ENCODE measurements around the gene DAAM1.

DAAM1 gene

GRCh38 chr14:59224341-59224740 lies 35.9 kb downstream of the DAAM1 start:
- DNase-seq, result no peak

DNA sequence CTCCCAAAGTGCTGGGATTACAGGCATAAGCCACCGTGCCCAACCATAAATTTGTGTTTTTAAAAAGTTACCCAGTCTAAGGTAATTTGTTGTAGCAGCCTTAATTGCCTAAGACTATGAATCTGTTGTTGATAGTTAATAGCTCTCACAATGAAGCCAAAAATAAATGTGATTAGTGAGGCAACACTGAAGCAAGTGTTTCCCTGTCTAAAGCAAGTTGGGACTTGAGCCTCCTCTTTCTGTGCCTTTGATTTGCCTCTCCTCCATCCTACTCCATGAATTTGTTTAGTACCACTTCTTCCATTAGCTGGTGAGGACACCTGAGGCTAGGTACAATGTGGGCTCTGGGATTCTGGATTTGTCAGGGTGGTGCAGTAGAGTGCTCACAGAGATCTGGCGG lies 36.8 kb downstream of the DAAM1 start:
- no peak for DNase-seq

- DNase-seq, result no peak
These were observed 40.0 kb downstream of the DAAM1 start for GRCh38 chr14:59228421-59228820.

DNA sequence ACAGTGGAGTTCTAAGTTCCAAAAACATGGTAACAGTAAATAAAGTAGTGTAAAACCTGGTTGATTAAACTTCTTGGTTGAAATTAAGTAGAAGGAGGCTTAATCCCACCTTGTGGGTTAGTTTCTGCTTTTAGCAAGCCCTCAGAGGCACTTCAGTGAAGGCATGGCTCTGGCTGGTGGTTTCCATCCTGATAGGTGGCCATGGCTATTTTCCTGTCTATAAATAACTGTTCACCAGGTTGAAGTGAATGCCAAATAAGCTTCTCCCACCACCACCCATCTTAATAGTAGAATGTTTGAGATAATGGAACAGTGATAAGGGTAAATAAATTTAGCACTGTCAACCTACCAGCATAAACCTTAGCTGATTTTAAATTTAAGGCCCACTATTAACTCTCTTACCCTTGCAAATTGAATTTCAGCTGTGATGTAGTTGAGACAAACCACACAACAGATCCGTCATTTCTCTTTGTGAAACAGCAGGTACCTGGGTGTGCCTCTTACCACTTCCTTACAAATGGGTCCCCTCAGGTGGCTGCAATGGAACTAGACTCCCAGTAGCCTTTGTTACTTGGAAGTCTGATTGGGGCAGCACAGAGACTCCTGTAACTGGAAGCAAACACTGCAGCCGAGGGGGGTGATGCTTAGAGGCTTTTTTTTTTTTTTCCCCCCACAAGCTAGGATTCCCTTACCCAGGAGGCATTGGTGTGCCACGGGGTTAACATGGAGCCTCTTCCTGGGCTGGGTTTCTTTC lies 41.4 kb downstream of the DAAM1 start:
- DNase-seq, result no peak

DNA sequence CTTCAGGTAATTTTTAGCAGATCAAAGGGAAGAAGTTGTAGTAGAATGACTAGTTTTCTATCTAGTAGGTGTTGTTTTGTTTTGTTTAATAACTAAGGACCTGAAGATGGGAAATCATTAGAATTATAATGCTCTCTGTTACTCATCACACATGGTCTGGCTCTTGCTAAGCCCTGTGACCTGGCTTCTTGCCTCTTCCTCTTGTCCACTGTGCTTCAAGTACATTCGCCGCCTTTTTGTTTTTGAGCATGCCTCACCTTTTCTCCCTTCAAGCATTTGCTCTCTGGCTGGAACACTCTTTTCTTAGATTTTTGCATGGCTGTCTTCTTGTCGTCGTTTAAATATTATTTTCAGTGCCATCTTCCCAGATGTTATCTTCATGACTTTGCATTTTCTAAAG lies 47.7 kb downstream of the DAAM1 start:
- DNase-seq, result no peak

GRCh38 chr14:59238216-59238615 lies 49.7 kb downstream of the DAAM1 start:
- no peak for DNase-seq

DNA sequence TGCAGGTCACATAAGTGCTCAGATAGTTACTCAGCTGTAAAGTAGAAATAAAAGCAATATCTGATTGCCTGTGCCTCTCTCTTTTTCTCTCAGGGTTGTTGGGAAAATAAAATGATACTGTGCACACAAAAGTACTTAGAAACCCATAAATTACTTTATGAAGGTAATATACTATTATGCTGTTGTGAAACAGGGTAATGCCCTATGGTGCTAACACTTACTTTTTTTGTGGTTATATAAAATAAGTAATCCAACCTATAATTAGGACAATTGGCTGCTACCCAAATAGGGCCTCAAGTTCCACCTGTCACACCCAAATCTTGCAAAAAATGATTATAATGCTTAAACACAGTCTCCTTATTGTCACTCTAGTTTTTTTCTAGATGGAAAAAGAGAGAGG lies 50.6 kb downstream of the DAAM1 start:
- no peak for DNase-seq

DNA sequence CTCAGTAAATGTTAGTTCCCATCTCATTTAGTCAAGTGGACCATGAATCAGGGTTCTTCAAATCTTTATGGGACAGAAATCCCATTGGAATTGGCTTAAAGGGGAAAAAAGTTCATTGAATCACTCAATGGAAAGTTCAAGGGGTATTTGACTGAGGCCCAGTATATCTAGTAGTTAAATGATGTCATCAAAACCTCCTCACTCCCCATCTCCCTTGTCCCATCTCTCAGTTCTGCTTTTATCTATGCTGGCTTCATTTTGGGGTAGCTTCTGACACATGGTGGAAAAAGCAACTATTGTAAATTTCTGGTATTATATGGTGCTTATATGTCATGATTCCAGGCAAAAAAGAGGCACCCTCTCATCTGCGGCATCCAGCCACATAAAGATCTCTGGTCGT lies 51.9 kb downstream of the DAAM1 start:
- no peak for DNase-seq

DNA sequence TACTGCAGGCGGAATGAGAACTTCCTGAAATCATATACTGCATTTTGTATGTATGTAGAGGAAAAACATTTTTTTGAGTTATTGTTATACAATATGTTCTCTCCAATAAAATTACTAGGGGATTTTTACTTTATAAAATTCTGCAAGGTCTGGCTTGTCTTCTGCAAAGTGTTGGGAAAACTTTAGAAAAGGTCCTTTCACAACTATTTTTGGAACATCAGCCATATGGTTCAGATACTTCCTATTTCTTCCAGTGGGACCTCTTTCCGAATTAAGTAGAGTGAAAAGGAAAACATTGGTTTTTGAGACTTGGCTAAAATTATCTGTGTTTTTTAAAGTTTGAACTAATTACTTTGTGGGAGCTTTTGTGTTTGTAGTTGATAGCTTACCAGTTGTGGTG lies 52.7 kb downstream of the DAAM1 start:
- no peak for DNase-seq

DNA sequence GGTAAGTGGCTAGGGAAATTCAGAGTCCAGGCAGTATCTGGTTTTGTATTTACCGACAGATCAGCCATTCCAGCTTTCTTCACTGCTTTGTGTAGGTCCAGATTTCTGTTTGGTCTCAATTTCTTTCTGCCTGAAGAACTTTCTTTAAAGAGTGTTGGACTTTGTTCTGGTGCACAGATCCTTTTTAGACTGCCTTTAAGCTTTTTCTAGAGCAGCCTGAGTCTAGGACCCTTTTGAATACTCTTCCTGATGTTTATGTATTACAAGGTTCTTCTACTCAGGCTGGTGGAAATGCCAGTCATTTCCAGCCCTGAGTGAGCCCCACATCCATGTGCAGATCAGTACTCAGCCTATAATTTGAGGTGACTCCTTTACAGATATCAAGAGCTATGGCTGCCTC lies 54.7 kb downstream of the DAAM1 start:
- no peak for DNase-seq

GRCh38 chr14:59244581-59244980 lies 56.1 kb downstream of the DAAM1 start:
- no peak for DNase-seq

- no peak for DNase-seq
These were observed 57.4 kb downstream of the DAAM1 start for GRCh38 chr14:59245809-59246295.

DNA sequence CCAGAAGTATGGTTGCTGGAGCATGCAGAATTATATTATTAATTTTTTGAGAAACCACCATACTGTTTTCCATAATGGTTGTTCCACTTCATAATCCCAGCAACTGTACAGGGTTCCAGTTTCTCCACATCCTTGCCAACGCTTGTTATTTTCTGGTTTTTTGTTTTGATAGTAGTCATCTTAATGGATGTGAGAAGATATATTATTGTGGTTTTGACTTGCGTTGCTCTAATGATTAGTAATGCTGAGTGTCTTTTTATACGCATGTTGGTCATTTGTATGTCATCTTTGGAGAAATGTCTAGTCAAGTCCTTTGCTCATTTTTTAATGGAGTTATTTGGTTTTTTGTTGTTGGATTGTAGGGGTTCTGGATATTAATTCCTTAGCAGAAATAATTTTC lies 58.1 kb downstream of the DAAM1 start:
- DNase-seq, result no peak

DNA sequence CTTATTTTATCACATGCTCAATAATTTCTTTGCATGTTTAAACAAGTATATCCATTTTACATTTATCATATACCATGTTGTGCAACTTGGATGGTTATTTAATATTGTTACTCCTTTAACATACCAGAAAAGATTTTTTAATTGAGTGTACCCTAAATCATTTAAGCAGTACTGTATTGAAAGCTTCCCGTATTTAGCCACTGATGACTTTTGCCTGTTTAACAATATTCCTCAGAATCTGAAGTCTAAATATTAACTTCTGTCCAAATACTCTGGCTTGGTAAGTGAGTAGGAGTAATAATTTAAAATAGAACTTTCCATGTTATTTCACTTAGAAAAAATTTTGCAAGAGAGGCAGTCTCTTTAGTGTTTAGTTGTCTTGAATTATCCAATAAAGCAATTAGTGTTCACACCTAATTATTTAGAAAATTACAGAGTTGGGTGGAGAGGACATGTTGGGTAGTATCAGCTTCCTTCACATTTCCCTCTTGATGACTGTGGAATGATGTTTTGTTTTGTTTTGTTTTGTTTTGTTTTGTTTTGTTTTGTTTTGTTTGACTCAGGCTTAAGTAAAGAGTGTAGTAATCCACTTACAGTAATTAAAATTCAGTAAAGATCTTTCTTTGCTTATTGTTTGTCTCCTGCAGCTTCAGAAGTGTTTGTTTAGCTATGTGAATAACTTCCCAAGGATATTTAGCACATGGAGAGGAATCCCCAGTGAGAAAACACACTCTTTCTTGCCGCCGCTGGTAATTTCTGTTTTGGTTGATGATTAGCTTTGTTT lies 59.5 kb downstream of the DAAM1 start:
- DNase-seq, result no peak

- DNase-seq, result no peak
These were observed 60.6 kb downstream of the DAAM1 start for GRCh38 chr14:59249029-59249428.

DNA sequence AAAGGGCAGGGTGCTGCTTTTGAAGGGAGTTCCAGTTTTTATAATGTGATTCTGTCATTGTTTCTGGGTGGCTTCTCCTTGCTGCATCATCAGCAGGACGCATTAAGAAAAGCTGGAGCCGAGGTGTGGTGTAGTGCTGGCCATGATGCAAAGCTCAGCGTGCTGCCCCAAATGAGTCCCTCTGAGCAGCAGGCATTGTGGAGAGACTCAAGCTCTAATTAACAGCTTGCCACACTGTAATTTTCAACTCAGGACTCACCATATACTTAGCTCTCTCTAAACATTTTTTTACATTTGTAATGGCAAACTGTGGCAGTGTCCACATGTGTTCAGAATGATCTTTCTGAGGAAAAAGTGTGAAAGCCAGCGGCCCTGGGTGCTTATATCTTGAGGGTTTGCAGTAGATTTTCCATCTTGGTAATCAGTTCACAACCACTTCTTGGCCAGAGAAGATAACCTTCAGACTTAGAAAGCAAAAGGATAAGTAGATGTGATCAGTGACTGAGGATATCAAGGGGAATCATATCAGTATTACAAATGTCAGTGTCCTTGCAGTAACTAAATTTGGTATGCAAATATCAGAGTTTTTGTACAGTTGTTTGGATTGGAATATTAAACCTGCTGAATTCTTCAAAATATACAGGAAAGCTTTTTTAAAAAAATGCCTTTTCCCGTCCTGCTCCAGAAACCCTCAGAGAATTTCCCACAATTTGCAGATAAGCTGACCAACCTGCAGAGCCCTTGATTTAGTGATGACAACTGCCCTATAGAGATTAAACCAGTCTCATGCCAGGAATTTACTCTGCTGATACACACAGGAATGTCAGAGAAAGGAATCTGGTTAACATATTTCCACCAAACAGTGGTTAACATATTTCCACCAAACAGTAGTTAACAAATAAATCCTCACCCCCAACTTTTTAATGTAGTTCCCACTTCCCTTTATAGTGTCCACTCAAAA lies 63.6 kb downstream of the DAAM1 start:
- DNase-seq, result no peak

DNA sequence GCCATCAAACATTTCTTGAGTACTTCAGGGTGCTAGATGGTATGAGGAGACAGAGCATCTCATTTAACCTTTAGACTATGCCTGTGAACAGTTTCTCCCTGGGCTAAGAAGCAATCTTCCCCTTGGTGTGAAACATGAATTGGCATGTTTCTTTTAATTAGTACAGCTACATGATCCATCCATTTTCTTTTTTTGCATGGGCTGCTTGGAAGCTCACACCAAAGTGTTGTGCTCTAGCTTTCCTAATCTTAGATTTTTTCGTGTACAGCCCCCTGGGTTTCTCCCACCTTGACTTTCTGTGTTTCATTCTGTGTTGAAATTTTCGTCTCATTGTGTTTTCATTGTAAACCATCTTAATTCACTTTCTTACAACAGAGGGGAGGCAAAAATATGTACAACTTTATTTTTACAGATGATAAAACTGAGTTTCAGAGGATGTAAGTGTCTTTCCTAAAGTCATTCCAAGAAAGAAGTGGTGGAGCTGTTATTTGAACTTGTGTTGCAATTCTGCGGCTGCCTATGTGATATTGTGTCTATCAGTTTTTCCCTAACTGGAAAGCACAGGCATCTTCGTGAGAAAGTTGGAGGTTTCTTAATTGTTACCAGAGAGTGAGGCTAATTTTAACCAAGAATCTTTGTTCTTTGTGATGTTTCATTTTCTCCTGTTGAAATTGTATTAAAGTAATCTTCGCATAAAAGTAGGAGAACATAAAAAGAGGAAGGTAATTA lies 64.5 kb downstream of the DAAM1 start:
- DNase-seq, result no peak

DNA sequence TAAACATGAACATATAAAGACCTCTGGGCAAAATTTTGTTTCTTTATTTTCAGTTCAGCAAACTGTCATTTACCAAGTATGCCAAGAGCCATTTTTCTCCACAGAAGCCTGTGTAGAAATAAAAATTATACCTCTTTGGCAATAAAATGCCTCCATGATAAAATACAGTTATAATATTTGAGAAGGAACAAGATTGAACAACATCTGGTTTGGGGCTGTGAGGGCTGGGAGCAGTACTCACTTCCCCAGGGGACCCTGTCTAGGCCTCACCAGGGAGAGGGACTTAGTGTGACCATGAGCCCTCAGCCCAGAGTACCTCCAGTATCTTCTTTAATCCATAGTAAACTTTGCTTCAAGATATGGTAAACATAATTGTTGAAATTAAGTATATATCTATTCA lies 65.1 kb downstream of the DAAM1 start:
- DNase-seq, result no peak

DNA sequence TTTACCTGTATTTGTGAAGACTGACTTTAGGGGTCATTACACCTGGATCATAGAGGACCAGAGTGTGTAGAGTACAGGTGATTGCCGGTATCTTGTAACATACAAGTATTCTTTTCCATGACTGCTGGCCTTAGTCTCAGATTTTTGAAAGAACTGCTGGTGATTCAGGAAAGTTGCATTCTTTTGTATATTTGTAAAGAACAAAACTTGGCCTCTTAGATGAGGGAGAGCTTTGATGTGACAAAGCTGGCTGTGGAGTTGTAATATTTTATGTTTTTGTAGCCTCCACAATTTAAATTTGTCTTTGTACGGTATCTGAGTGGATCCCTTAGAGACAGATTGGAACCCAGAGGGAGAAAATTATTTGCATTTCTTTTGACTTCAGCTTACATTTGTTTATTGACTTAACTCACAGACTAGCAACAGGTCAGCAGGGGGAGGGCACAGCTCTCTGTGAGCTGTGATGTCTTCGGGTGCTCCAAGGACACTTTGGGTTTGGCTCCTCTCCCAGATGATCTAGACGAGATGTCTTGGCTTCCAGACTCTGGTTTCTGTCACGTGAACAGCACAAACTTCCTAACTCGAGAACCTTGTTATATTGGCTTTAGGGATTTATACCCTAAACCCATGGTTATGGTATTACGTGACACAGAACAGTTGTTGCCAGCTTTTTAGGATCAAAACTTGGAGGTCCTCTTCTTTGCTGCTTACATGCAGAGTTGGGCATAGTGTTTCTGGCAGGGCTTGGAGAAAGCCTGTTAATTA lies 65.9 kb downstream of the DAAM1 start:
- no peak for DNase-seq

DNA sequence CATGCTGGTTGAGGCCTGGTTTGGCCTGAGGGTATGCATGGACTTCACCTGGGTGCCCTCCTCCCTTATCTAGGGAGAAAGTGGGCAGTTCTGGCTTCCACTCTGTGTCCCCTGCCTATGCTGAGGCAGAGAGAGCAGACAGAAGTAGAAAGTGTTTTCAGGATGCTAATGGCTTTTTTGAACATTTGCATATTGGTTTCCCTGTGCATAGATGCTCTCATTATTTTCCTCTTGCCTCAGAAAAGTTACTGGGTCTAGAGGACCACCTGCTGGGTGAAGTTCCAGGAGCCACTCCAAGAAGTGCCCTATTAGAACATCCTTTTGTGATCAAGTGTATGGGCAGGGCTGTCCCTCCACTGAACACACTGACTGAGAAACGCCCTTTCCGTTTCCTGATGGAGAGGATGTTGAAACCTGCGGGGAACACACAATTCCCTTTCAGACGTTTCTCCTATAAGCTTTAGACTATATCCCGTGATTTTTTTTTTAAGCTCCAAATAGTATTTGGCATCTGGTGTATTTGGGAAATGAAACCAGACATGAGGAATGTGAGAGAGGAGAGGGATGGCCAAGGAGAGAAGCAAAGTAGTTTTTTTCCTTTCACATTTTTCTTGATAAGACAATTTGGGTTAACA lies 66.6 kb downstream of the DAAM1 start:
- DNase-seq, result no peak

DNA sequence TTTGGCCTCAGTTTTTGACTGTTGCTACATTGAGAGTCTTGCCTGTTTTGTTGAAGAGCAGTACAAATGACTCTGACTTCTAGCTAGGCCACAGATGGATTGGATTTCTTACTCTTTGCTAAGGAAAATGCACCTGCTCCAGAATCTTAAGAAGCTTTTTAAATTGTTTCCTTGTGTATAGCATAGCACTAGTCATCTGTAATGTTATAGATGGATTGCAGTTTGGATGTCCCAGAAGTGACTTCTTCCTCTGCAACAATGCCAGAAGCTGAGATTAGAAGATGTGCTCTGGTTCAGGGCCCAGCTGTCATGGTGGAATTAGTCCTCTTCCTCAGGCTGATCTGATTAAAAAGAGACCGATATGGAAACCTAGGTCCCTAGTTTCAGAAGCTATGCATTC lies 67.9 kb downstream of the DAAM1 start:
- no peak for DNase-seq
